ENCODE data around the gene COTL1. TPM values are rescaled to one million over a fixed set of nuclear protein-coding genes. Genes with fewer than 3 reads are reported as not detected.
"Not testable (repeated sequence)": the region's sequence is repeated elsewhere in the genome, so short reads cannot be mapped to it uniquely, and the experiment has no call there.

Gene COTL1
- total RNA-seq, 2 experiments from 2014 or later, result 325 to 328 TPM

DNA sequence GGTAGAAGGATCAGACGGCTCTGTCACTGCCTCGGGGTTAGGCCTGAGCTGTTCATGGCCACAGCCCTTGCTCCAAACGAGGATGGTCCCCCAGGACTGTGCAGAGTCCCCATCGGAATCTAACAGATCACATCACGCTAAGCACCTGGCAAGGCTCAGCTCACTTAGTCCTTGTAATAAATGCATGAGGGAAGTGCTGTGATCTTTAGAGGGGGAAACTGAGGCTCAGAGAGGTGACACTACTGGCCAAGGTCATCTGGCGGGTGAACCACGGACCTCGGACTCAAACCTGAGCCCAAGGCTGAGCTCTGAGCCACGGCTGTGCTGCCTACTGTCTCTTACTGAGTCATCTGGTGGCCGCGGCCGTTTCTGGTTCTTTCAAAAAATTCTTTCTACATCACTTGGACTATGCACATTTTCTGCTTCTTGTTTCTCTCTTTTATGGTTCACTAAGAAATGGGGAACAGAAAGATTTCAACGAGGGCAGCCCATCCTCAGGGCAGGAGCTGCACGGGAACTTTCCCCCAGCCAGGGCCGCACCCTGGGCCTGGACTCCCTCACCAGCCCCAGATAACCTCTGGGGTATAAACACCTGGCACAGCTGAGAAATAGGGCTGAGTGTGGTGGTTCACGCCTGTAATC is 55.6 kb downstream of the COTL1 start:
- Mint-ChIP-seq H3K36me3 (ENCODE audit: low read depth) (peaks cover 16% of the 10 kb centered on the region), H3K4me1 (ENCODE audit: low read depth) (no peaks in the 10 kb centered on the region), H3K9me3 (no peaks in the 10 kb centered on the region), H3K27ac (no peak overlapping the region), H3K27me3 (ENCODE audit: low read depth) (no peaks in the 10 kb centered on the region), H3K4me3 (no peak overlapping the region)
- intact Hi-C loops (cut with micrococcal nuclease), result no loop called here
- DNase-seq, result no peak
- CTCF ChIA-PET, result interaction anchor here (0.6 to 1.4 kb wide), 2 partner anchors 38 to 164 kb away, joined by 3 to 6 read pairs; no protein-coding TSS in a partner anchor

DNA sequence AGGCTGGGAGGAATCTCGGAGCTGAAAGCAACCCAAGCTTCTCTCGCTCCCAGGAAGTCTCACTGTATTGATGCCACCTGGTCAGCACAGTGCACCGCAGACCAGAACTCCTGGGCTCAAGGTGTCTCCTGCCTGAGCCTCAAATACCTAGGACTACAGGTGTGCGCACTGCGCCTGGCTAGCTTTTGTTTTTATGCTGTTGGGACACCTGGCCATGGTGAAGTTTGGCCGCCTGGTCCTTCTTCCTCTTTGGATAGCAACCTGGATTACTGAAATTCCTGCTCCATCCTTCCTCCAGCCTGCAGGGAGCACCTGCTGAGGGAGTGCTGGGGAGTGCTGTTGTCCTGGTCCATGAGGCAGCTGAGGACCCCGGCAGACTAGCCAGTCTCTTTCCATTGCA is 56.6 kb downstream of the COTL1 start:
- H3K27ac Mint-ChIP-seq, result no peak overlapping the region
- peaks cover 8% of the 10 kb centered on the region for H3K36me3 Mint-ChIP-seq (ENCODE audit: low read depth)
- CTCF ChIA-PET, result no interaction called here

DNA sequence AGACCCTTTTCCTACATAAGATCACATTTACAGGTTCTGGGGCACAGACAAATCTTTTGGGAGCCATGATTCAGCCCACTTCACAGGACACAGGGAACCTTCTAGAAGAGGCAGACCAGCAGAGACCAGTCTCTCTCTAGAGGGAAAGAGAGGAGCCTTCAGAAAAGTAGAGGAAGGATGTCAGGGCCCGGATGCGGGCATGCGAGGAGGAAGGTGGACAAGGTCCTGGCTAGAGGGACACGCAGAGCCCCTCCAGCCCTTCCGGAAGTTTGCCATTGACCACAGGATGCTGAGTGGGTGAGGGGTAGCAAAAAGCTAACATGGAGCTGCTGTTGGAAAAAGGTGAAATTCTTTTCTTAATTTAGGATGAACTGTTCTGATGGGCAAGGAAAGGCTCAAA is 57.6 kb downstream of the COTL1 start:
- H3K27me3 Mint-ChIP-seq (ENCODE audit: low read depth), result no peaks in the 10 kb centered on the region
- CTCF ChIA-PET, result interaction anchor here (0.7 kb wide), 1 partner anchor 50 kb away, joined by 4 read pairs; no protein-coding TSS in a partner anchor
- intact Hi-C loops (cut with micrococcal nuclease), result no loop called here
- H3K4me1 Mint-ChIP-seq (ENCODE audit: low read depth), result peaks cover 9% of the 10 kb centered on the region
- peaks cover 2% of the 10 kb centered on the region for H3K36me3 Mint-ChIP-seq (ENCODE audit: low read depth)
- H3K27ac Mint-ChIP-seq, result peak overlapping the region; percentile 7
- no peak for DNase-seq
- no peak overlapping the region for H3K4me3 Mint-ChIP-seq
- no peaks in the 10 kb centered on the region for H3K9me3 Mint-ChIP-seq

More for the DNA sequence above, 56.6 kb downstream of the COTL1 start:
- Mint-ChIP-seq H3K27me3 (ENCODE audit: low read depth) (no peaks in the 10 kb centered on the region), H3K4me3 (no peak overlapping the region), H3K9me3 (no peaks in the 10 kb centered on the region), H3K4me1 (ENCODE audit: low read depth) (no peaks in the 10 kb centered on the region)
- intact Hi-C loops (cut with micrococcal nuclease), result no loop called here
- no peak for DNase-seq

DNA sequence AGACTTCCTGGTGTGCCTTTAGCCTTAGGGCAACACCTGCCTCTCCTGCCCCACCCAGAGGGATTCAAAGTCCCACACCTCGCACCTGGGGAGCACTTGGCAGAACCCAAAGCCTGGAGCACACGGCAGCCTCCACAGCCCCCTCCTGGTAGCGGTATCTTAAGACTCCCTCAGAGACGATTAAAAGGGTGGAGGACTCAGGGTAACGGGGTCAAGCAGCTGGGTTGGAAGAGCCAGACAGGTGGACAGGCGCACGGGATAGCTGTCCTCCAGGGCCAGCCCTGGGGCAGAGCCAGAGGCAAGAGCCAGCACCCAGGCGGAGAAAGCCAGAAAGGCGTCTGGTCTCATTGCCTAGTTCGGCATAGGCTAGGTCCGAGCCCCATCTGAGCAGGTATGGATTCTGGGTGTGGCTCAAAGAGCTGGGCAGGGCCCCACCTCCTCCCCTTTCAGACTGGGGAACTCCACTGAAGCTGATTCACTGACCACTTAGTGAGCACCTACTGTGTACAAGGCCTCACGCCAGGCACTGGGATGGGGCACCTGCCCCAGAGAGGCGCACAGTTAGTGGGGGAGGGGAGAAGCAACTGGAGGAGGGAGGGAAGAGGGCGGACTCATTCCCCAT is 58.5 kb downstream of the COTL1 start:
- no peaks in the 10 kb centered on the region for H3K9me3 Mint-ChIP-seq
- no peak overlapping the region for H3K27ac Mint-ChIP-seq

DNA sequence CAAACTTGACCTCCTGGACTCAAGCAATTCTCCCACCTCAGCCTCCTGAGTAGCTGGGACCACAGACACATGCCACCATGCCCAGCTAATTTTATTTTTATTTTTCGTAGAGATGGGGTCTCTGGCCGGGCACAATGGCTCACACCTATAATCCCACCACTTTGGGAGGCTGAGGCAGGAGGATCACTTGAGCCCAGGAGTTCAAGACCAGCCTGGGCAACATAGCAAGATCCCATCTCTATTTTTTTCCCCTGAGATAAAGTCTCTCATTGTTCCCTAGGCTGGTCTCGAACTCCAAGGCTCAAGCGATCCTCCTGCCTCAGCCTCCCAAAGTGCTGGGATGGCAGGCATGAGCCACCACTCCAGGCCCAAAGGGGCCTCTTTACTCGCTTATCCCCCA is 59.0 kb downstream of the COTL1 start:
- H3K4me3 Mint-ChIP-seq; H3K27ac Mint-ChIP-seq; H3K27me3 Mint-ChIP-seq (ENCODE audit: low read depth); H3K36me3 Mint-ChIP-seq (ENCODE audit: low read depth); CTCF ChIA-PET; H3K9me3 Mint-ChIP-seq; DNase-seq; intact Hi-C loops (cut with micrococcal nuclease): not testable (repeated sequence)
- H3K4me1 Mint-ChIP-seq (ENCODE audit: low read depth), result peaks cover 22% of the 10 kb centered on the region

More for the DNA sequence above, 58.5 kb downstream of the COTL1 start:
- CTCF ChIA-PET, result no interaction called here
- intact Hi-C loops (cut with micrococcal nuclease), result no loop called here
- Mint-ChIP-seq H3K36me3 (ENCODE audit: low read depth) (peaks cover 1% of the 10 kb centered on the region), H3K4me3 (no peak overlapping the region), H3K4me1 (ENCODE audit: low read depth) (peaks cover 16% of the 10 kb centered on the region), H3K27me3 (ENCODE audit: low read depth) (no peaks in the 10 kb centered on the region)
- no peak for DNase-seq

DNA sequence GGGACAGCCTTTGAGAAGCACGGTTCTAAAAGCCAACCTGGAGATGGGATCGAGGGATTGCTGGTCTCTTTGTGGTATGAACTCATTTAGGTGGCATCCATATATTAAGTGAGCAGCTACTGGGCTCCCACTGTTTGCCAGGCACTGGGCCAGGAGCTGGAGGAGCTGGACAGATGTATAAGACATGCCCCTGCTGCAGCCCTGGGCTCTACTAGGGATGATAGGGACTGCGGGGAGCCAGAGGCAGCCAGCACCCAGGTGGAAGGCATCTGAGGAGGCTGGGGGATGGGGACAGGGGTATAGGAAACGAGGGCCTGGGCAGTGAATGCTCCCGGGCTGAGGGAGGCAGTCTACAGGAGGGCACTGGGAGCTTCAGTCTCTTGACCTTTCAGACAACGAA is 60.4 kb downstream of the COTL1 start:
- Mint-ChIP-seq H3K4me1 (ENCODE audit: low read depth) (peaks cover 29% of the 10 kb centered on the region), H3K9me3 (no peaks in the 10 kb centered on the region), H3K4me3 (no peak overlapping the region), H3K36me3 (ENCODE audit: low read depth) (peaks cover 5% of the 10 kb centered on the region), H3K27me3 (ENCODE audit: low read depth) (no peaks in the 10 kb centered on the region), H3K27ac (no peak overlapping the region)
- intact Hi-C loops (cut with micrococcal nuclease), result no loop called here
- DNase-seq, result no peak
- CTCF ChIA-PET, result no interaction called here

DNA sequence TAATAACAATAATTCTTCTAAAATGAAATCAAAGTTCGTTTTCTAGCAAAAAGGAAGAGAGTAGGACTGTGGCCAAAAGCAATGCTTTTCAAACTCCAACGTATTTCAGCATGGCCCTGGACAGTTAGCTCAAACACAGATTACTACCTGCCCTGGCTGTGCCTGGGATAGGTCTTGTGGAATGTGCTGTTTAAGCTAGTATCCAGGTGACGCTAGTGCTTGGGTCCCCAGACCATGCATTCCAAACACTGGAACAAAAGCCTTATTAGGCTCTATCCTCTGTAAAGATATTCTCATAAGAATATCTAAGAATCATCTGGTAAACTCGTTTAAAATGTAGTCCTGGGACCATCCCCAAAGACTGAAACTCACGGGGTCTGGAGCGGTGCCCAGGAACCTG is 60.8 kb downstream of the COTL1 start:
- H3K4me1 Mint-ChIP-seq (ENCODE audit: low read depth), result peaks cover 33% of the 10 kb centered on the region
- H3K36me3 Mint-ChIP-seq (ENCODE audit: low read depth), result peaks cover 7% of the 10 kb centered on the region
- CTCF ChIA-PET, result no interaction called here
- no peaks in the 10 kb centered on the region for H3K9me3 Mint-ChIP-seq
- intact Hi-C loops (cut with micrococcal nuclease), result no loop called here
- H3K27ac Mint-ChIP-seq, result no peak overlapping the region
- no peak for DNase-seq
- H3K4me3 Mint-ChIP-seq, result no peak overlapping the region
- H3K27me3 Mint-ChIP-seq (ENCODE audit: low read depth), result no peaks in the 10 kb centered on the region

DNA sequence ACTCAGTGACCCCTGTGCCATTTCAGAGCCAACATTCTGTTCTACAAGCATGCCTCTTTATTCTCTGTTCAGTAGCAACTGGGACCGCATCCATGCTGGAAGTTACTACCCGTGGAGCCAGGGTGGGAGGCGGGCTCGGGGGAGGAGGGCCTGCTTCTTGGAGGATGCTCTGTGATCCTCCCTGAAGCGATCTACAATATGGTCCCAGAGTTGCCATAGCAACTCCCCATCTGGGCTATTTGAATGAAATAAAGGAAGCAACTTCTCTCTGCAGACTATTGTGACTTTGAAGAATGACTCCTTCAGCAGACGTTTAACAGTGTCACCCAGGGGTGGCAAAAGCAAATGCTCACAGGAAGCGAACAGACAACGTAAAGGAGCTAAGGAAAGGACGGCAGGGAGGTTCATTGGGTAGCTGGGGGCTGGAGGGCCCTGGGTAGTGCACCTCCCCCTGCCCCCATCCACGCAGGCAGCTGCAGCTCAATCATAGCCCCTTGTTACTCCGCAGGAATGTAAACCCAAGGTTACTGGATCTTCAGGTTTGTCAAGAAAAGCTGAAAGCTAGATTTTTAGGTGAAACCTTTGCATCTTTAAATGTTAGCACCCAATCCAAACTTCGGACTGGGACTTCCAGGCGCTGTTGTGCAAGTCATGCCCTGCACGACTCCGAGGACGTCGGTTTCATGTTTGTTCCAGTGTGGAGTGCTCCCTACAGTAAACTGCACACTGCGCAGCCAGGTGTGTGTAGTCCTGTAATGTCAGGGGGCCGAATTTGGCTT is 62.3 kb downstream of the COTL1 start:
- H3K36me3 Mint-ChIP-seq (ENCODE audit: low read depth), result peaks cover 9% of the 10 kb centered on the region
- H3K27me3 Mint-ChIP-seq (ENCODE audit: low read depth), result no peaks in the 10 kb centered on the region
- DNase-seq, result no peak
- no peaks in the 10 kb centered on the region for H3K9me3 Mint-ChIP-seq
- intact Hi-C loops (cut with micrococcal nuclease), result no loop called here
- CTCF ChIA-PET, result interaction anchor here (1.6 kb wide), 1 partner anchor 44 kb away, joined by 5 read pairs; no protein-coding TSS in a partner anchor
- H3K27ac Mint-ChIP-seq, result no peak overlapping the region
- H3K4me3 Mint-ChIP-seq, result no peak overlapping the region
- H3K4me1 Mint-ChIP-seq (ENCODE audit: low read depth), result peaks cover 37% of the 10 kb centered on the region

DNA sequence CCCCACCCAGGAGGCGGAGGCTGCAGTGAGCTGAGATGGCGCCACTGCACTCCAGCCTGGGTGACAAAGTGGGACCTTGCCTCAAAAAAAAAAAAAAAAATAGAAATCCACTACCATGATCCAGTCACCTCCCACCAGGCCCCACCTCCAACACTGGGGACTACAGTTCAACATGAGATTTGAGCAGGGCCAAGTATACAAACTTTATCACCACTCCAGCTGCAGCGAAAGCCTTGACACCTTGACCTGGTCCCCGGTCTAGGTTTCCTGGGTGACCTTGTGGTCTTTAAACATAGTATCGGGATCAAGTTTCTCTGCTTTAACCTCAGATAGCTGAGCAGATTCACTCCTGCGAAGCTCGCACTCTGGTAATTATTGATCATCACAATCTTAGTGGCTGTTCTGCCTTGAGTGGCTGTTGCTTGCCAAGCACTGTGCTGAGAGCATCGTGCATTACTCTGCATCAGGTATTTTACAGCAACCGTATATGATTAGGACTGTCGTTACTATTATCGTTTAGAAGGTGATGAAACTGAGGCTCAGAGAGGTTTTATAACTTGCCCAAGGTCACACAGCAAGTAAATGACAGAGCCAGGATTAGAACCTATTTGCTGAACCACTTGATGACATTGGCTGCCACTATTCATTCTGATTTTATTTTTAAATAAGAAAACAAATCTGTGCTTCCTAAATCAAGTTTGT is 63.1 kb downstream of the COTL1 start:
- H3K4me3 Mint-ChIP-seq, result peak overlapping the region; percentile 91
- intact Hi-C loops (cut with micrococcal nuclease), result loop anchor here (1.0 to 5.0 kb wide), 3 partner anchors 40 to 473 kb away; partner anchors contain the start of gene KIAA0513
- no peaks in the 10 kb centered on the region for H3K9me3 Mint-ChIP-seq
- peaks cover 45% of the 10 kb centered on the region for H3K4me1 Mint-ChIP-seq (ENCODE audit: low read depth)
- peaks cover 9% of the 10 kb centered on the region for H3K36me3 Mint-ChIP-seq (ENCODE audit: low read depth)
- no peak for DNase-seq
- CTCF ChIA-PET, result interaction anchor here (0.6 to 4.0 kb wide), 5 partner anchors 41 to 230 kb away, joined by 3 to 22 read pairs (median 5); no protein-coding TSS in a partner anchor
- H3K27ac Mint-ChIP-seq, result peak overlapping the region; percentile 90
- no peaks in the 10 kb centered on the region for H3K27me3 Mint-ChIP-seq (ENCODE audit: low read depth)

DNA sequence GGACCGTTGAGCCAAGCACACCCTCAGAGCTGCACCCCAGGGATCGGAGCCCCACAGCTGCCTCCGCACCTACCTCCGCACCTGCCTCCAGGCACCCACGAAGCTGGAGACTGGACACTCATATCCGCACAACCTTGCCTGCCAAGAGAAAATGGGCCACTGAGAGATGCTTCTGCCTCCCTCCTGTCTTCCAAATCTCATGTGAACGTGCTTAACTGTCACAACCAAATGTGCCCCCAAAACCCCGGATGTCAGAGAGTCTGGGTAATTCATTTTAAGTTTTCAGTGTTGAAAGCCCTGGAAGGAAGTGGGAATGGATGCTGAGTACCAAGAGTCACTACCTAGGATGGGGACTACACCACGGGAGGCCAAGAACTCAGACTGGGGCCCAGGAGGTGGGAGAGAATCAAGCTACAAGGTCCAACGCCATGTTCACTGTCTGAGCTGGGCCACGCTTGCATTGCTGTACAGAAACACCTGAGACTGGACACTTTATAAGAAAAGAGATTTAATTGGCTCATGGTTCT is 63.9 kb downstream of the COTL1 start:
- H3K4me1 Mint-ChIP-seq (ENCODE audit: low read depth), result peaks cover 52% of the 10 kb centered on the region
- CTCF ChIA-PET, result interaction anchor here (0.6 to 4.0 kb wide), 6 partner anchors 41 to 230 kb away, joined by 3 to 22 read pairs (median 4); no protein-coding TSS in a partner anchor
- H3K27me3 Mint-ChIP-seq (ENCODE audit: low read depth), result no peaks in the 10 kb centered on the region
- H3K9me3 Mint-ChIP-seq, result no peaks in the 10 kb centered on the region
- H3K27ac Mint-ChIP-seq, result peak overlapping the region; percentile 90
- intact Hi-C loops (cut with micrococcal nuclease), result loop anchor here (1.0 to 5.0 kb wide), 3 partner anchors 40 to 473 kb away; partner anchors contain the start of gene KIAA0513
- H3K4me3 Mint-ChIP-seq, result peak overlapping the region; percentile 91
- peaks cover 9% of the 10 kb centered on the region for H3K36me3 Mint-ChIP-seq (ENCODE audit: low read depth)
- peak; percentile 81 for DNase-seq

DNA sequence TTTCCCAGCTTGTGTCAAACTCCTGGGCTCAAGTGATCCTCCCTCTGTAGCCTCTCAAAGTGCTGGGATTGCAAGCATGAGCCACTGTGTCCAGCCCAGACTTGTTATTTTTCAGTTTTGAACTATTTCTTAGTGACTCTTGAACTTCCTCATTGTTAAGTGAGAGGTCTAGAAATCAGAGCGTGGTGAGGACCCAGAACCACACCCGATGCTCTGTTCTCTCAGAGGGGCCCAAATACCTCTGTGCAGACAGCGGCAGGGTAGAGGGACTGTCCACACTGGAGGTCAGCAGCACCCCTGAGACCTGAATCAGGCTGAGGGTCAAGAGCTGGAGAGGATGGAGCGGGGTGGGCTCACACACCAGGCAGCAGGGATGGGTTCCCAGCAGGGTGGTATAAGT is 65.7 kb downstream of the COTL1 start:
- CTCF ChIA-PET, result interaction anchor here (1.3 to 4.0 kb wide), 7 partner anchors 32 to 70 kb away, joined by 4 to 22 read pairs (median 7); no protein-coding TSS in a partner anchor
- intact Hi-C loops (cut with micrococcal nuclease), result loop anchor here (5.0 kb wide), 1 partner anchor 475 kb away; the partner anchor contains the start of gene KIAA0513
- Mint-ChIP-seq H3K27me3 (ENCODE audit: low read depth) (no peaks in the 10 kb centered on the region), H3K9me3 (no peaks in the 10 kb centered on the region), H3K4me3 (peak overlapping the region; percentile 91), H3K27ac (peak overlapping the region; percentile 90), H3K4me1 (ENCODE audit: low read depth) (peaks cover 63% of the 10 kb centered on the region), H3K36me3 (ENCODE audit: low read depth) (peaks cover 9% of the 10 kb centered on the region)
- no peak for DNase-seq
